Neural cell (in vitro differentiated cells): ENCODE measurements around the gene LDLRAD4.

Experiments
- CTCF ChIP-seq: fragments of 450-650 bp; IDR thresholded peaks from 2 replicates; pipeline ENCODE4 v1.5.1; 2014; ENCODE audit warnings: antibody characterized with exemption, mild to moderate bottlenecking, moderate library complexity; ENCODE audit not compliant: poor library complexity, severe bottlenecking
- EP300 ChIP-seq: fragments of 450-650 bp; conservative IDR thresholded peaks from 2 replicates; pipeline ENCODE4 v1.6.1; 2014; ENCODE audit warnings: antibody characterized with exemption, mild to moderate bottlenecking, moderate library complexity; ENCODE audit not compliant: poor library complexity, severe bottlenecking
- EZH2 ChIP-seq: fragments of 200-600, 300-800 bp; shearing (Covaris generic), sonication (generic); IDR thresholded peaks from 2 replicates; pipeline ENCODE4 v1.6.1; 2014; ENCODE audit warnings: antibody characterized with exemption, low read length, borderline replicate concordance, mild to moderate bottlenecking; ENCODE audit not compliant: insufficient read depth, poor library complexity, severe bottlenecking
- POLR2AphosphoS5 ChIP-seq: IDR thresholded peaks from 2 replicates; pipeline ENCODE4 v1.6.1; 2012
- RAD21 ChIP-seq: fragments of 450-650 bp; conservative IDR thresholded peaks from 2 replicates; pipeline ENCODE4 v1.6.1; 2014; ENCODE audit warnings: antibody characterized with exemption, mild to moderate bottlenecking, moderate library complexity
- SMC3 ChIP-seq: fragments of 450-650 bp; conservative IDR thresholded peaks from 2 replicates; pipeline ENCODE4 v1.6.1; 2014; ENCODE audit warnings: antibody characterized with exemption, mild to moderate bottlenecking, moderate library complexity; ENCODE audit not compliant: poor library complexity
- TF ChIP-seq, protein P1 (sequence below): IDR thresholded peaks from 2 replicates; pipeline ENCODE4 v1.6.1; 2012; ENCODE audit warnings: borderline replicate concordance

DNA sequence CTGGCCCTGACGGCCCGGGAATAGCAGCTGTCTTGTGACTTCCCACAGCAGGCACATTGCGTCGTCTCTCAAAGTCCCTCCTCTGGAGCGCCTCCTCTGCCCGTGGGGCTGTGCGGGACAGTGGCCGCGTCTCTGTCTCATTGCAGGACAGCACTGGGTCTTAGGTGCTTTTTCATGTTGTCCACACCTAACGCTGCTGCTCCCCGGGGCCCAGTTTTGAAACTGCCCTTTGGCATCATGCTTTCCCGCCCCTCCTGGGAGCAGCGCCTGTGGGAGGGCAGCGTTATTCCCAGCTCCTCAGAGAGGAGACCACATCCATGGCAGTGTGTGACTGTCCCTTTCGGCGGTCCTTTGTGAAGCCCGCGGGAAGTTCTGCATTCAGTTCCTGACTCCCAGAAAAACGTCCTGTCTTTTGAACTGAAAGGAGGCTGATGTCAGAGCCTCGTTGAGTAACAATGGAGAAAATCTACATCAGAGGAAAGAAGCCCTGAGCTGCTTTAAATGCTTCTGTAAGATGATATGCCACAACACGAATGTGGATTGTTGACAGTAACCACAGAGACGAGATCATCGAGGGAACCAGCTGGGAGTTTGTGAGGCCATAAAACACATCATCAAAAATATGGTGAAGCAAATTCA, 281.8 kb downstream of the LDLRAD4 start:
- TF ChIP-seq CTCF: no peak
- no peak for TF ChIP-seq RAD21
- no peak for TF ChIP-seq EP300
- TF ChIP-seq SMC3: no peak
- TF ChIP-seq, protein P1, sequence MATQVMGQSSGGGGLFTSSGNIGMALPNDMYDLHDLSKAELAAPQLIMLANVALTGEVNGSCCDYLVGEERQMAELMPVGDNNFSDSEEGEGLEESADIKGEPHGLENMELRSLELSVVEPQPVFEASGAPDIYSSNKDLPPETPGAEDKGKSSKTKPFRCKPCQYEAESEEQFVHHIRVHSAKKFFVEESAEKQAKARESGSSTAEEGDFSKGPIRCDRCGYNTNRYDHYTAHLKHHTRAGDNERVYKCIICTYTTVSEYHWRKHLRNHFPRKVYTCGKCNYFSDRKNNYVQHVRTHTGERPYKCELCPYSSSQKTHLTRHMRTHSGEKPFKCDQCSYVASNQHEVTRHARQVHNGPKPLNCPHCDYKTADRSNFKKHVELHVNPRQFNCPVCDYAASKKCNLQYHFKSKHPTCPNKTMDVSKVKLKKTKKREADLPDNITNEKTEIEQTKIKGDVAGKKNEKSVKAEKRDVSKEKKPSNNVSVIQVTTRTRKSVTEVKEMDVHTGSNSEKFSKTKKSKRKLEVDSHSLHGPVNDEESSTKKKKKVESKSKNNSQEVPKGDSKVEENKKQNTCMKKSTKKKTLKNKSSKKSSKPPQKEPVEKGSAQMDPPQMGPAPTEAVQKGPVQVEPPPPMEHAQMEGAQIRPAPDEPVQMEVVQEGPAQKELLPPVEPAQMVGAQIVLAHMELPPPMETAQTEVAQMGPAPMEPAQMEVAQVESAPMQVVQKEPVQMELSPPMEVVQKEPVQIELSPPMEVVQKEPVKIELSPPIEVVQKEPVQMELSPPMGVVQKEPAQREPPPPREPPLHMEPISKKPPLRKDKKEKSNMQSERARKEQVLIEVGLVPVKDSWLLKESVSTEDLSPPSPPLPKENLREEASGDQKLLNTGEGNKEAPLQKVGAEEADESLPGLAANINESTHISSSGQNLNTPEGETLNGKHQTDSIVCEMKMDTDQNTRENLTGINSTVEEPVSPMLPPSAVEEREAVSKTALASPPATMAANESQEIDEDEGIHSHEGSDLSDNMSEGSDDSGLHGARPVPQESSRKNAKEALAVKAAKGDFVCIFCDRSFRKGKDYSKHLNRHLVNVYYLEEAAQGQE: no peak
- TF ChIP-seq EZH2: no peak
- no peak for TF ChIP-seq POLR2AphosphoS5
